ENCODE data around the gene MYRIP.

GRCh38 chr3:39917065-39917773 lies 107.8 kb downstream of the MYRIP start:
- TF ChIP-seq CTCF (conservative IDR thresholded peaks at IDR 0.05 in 1 of 2, IDR thresholded peaks at IDR 0.05 in 1 of 2; ENCODE audit: extremely low read depth in 1 of 2, insufficient read depth in 1 of 2, low read depth in 1 of 2, low read length in 2 of 2): no peak
- TF ChIP-seq EZH2 (IDR thresholded peaks at IDR 0.05; ENCODE audit: borderline replicate concordance, low read length): no peak
